ENCODE results near the gene ITGA5.

Gene ITGA5

GRCh38 chr12:54407183-54407905, 11.7 kb downstream of the ITGA5 start:
- no peak for DNase-seq

- DNase-seq, result no peak
These were observed 13.5 kb downstream of the ITGA5 start for GRCh38 chr12:54405573-54405972.

GRCh38 chr12:54405106-54405505, 14.0 kb downstream of the ITGA5 start:
- DNase-seq, result no peak

- DNase-seq, result peak; percentile 26
These were observed 14.7 kb downstream of the ITGA5 start for GRCh38 chr12:54404061-54405004.

GRCh38 chr12:54401119-54401518, 17.9 kb downstream of the ITGA5 start:
- no peak for DNase-seq

- peak; percentile 73 for DNase-seq
These were observed 19.9 kb downstream of the ITGA5 start for GRCh38 chr12:54398995-54399793.

GRCh38 chr12:54398218-54398617, 20.8 kb downstream of the ITGA5 start:
- no peak for DNase-seq

- no peak for DNase-seq
These were observed 21.9 kb downstream of the ITGA5 start for GRCh38 chr12:54397157-54397556.

- no peak for DNase-seq
These were observed 23.5 kb downstream of the ITGA5 start for GRCh38 chr12:54395545-54395944.

GRCh38 chr12:54394986-54395385, 24.1 kb downstream of the ITGA5 start:
- DNase-seq, result no peak

GRCh38 chr12:54394281-54394719, 24.8 kb downstream of the ITGA5 start:
- DNase-seq, result peak; percentile 62

GRCh38 chr12:54393743-54394142, 25.3 kb downstream of the ITGA5 start:
- DNase-seq, result no peak

- DNase-seq, result no peak
These were observed 25.9 kb downstream of the ITGA5 start for GRCh38 chr12:54393207-54393609.

- DNase-seq, result no peak
These were observed 26.4 kb downstream of the ITGA5 start for GRCh38 chr12:54392485-54393206.

GRCh38 chr12:54390668-54391551, 28.2 kb downstream of the ITGA5 start:
- DNase-seq, result no peak

- no peak for DNase-seq
These were observed 28.8 kb downstream of the ITGA5 start for GRCh38 chr12:54390176-54390667.

- no peak for DNase-seq
These were observed 29.4 kb downstream of the ITGA5 start for GRCh38 chr12:54389607-54390175.

- no peak for DNase-seq
These were observed 29.9 kb downstream of the ITGA5 start for GRCh38 chr12:54389134-54389508.

- no peak for DNase-seq
These were observed 30.6 kb downstream of the ITGA5 start for GRCh38 chr12:54388237-54389133.

GRCh38 chr12:54387114-54387467, 32.0 kb downstream of the ITGA5 start:
- no peak for DNase-seq

Data from NCI-H2029 treated with DMSO at 0.1 percent for 48 hours (cell line).